Measurements from ENCODE around the gene AGAP3.

The AGAP3 gene

DNA sequence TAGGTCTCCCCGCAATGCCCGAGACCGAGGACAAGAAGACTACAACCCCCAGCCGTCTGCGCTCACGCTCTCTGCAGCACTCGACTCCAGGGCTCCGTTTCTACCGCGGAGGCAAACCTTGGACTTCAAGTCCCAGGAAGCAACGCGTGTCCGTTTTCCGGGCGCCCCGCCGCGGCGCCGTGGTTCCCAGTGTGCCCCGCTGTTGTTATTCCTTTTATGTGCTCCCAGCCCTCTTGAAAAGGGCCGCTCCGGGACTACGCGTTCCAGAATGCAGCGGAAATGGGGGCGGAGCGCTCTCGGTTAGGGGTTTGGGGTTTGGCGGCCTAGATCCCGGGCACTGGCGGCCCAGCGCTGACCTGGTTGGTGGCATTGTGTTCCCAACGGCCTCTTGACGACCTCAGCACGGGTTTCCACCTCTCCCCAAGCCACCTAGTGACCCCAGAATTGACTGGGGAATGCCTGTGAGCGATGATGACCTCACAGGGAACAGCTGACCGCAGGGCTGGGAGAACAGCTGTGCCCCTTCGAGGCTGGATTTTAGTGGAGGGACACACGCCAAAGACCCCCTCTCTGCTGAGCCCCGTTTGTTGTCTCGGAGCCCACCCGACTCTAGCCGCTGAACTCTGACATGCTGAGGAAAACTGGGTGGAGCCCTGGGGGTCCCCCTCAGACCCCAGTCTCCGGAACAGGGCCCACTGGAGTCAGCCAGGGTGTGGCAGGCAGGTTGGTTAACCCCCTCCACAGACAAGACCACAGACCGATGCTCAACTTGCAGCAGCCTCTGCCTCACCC lies 28.1 kb upstream of the AGAP3 start:
- DNase-seq (ENCODE audit: low spot score), result peak; percentile 98

DNA sequence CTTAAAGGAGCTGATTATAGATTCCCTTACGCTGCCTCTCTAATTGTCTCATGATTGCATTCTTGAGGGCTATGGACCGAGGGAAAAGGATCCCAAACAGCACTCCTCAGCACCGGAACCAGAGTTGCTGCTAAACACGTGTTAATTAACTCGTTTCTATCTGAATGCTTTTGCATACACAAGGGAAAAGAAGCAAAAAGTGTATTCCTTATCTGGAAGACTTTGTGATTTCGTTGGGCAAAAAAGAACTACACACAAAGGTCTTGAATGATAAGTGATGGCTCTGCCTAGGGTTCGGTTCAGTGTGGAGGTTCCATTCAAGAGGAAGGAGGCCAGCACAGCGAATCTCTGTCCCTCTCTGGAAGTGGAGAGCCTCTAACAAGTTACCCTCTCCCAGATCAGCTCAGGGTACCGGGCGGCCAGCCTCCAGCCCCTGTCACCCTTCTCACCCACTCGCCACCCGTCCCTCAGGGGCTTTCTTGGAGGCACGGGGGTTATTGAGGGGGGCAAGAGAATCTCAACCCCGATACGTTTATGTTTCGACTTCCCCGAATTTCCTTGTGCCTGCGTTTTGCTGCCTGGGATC lies 27.4 kb upstream of the AGAP3 start:
- peak; percentile 7 for DNase-seq (ENCODE audit: low spot score)

DNA sequence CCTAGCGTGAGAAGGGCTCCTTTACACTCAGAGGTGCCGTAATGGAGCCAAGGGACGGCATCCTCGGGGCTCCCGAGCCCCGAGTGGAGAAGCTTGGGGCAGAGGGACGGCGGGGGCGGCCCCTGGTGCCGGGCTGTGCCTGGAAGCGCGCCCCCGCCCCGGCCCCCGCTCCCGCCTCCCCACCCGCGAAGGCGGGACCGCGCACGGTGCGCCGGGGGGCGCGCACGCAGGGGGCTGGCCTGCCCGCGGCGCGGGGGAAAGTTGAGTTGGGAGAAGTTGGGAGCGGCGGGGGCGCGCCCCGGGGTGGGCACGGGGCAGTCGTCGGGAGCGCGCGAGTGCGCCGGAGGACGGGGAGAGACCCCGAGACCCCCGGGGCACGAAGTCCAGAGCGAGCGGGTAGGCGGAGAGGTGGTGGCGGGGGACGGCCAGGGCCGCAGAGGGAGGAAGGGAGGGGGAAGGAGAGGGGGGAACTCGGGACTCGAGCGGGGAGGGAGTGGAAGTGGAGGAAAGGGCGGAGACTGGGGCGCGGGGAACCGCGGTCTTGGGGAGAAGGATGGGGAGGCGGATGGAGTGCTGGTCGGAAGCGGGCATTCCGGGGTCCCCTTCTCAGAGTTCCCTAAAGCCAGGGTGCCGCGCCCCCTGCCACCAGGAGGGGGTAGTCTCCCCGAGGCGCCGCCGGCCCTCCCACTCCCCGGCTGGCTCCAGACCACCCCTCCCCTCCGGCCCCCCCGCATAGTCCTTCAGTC lies 26.7 kb upstream of the AGAP3 start, which contains the start of gene SLC4A2:
Gene SLC4A2 (plus strand): TSS at position 223 of the 746 bp plus-strand sequence. CDS start 2,399 bp downstream, outside the sequence.
- DNase-seq (ENCODE audit: low spot score), result peak; percentile 66

DNA sequence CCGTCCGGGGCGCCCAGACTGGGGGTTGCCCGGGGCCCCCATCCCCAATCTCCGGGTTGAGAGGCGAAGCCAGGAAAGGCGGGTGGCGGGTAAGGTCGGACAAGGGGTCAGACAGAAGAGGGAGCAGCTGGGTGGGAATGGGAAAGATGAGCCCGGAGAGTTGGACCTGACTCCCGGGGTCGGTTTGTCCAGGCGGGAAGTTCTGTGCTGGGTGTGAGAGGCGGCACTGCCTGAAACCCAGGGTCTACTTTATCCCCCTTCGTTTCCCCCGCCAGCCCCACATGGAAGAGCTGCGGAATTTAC lies 26.2 kb upstream of the AGAP3 start:
- no peak for DNase-seq (ENCODE audit: low spot score)

DNA sequence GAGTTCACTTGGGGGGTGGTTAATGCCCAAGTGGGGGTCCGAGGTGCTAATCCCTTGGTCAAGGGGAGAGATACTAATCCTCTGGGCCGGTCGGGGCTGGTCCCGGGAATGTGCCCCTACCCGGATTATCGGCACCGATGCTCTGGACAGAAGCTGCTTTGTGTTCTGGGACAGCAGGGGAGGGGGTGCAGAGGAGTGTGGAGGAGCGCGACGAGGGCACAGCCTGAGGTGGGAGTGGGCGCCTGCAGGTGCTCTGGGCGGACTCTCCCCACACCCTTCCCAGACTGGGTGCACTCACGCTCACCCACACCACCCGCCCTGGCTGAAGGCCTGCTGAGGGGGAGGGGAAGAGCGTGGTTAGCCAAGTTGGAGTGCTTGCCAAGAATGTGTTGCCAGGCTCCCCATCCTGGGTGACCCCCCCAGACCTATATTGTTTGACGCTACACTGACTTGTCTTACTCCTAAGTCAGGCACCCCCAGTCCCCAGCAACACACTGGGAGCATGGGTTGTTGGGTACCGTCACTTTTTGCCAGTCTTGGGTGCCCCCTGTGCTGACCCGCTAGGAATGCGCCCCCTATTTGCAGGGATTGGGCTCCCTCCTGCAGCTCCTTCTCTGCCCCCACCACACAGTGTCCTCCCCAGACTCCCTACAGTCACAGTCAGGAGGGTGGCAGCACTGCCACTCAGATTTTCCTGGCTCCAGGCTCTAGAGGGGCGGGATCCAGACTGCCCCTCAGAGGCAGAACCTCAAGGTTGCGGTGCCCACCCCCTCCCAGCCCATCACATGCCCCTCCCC lies 25.7 kb upstream of the AGAP3 start:
- DNase-seq (ENCODE audit: low spot score), result no peak

DNA sequence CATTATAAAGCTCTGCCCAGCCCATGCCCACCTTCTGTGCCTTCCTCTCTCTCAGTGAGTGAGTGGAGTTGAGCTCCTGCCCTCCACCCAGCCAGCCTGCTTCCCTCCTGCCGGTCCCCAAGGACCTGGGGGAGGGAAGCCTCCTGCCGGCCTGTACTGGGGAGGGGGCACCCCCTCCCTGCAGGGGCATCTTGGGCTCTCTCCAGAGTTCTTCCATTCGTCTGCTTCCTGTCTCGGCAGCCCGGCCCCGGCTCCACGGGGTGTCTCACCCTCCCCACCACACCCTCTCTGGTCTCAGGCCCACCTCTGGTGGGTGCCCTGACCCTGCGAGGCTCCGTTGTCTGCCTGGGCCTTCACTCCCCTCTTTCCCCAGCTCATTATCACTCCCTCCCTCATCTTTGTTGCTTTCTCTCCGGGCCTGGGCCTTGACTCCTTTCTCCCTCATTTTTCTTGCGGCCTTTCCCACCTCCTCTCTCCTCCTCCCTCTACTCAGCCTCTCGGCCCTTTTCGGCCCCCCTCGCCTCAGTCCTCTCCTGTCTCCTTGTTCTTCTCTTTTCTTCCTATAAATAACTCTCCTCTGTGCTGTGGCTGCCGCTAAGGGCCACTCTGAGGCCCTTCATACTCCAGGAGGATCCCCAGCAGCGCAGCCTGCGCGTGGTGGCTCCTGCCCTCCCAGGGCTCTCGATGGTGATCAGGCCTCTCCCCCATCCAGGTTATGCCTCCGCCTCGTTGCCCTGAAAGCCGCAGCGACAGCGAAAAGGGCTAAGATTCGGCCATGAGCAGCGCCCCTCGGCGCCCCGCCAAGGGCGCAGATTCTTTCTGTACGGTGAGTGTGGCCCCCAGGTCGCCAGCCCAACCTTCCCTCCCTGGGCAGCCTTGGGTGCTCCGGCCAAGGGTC lies 24.8 kb upstream of the AGAP3 start:
- no peak for DNase-seq (ENCODE audit: low spot score)

DNA sequence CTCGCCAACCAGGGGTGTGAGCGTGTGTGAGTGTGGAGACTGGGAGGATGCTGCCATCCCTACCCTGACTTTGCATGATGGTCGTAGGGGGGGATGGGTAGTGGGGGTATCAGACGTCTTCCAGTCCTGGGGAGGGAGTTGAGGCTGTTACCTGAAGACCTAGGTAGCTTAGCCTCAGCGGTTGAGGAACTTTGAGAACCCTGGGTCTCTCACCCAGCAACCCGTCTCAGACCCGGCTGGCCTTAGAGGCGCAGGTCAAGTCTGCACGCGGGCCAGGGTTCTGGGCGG lies 24.2 kb upstream of the AGAP3 start:
- DNase-seq (ENCODE audit: low spot score), result no peak

DNA sequence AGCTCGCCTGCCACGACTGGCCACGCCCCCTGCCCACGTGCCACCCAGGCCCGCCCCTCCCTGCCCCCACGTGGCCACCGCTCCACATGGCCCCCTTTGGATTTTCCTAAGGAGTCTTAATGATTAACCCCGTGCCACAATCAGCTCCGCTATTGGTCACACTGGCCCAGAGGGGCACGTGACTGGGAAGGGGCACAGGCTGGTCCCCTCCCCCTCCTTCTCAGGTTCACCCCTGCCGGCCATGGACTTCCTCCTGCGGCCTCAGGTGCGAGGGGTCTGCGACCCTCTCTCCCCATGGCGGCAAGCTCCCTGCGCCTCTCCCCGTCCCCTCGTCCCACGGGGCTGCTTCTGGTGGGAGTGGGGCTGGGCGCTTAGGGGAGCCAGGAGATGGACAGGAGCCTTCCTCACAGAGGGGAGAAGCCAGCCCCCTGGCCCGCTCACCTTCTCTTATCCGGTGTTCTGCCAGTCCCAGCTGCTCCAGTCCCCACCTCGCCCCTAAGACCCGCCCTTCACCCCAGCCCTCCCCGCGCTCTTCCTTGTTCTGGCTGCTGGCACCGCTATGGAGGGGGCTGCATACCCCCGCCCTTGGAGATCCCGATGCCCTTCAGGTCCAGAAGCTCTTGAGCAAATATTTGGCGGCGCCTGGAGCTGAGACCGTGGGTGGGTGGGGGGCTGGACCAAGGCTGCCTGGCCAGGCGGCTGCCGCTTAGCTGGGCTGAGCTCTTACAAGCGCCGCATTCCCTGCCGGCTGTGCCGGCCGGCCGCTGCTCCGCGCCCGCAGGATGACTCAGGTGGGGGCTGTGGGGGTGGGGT lies 23.7 kb upstream of the AGAP3 start:
- no peak for DNase-seq (ENCODE audit: low spot score)

DNA sequence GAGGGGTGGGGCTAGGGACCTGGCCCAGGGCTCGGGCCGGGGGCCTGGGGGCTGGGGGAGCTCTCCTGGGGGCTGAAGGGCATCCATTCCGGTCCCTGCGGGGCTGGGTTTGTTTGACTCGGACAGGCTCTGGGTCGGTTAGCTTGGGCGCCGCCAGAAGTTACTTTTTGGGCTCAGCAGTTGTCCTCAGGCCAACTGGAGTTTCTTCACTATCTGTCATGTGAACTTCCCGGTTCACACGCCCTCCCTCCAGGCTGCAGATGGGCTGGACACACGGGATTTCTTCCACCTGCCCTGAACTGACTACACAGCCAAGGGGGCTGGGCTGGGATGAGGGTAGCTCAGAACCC lies 23.1 kb upstream of the AGAP3 start:
- DNase-seq (ENCODE audit: low spot score), result no peak

DNA sequence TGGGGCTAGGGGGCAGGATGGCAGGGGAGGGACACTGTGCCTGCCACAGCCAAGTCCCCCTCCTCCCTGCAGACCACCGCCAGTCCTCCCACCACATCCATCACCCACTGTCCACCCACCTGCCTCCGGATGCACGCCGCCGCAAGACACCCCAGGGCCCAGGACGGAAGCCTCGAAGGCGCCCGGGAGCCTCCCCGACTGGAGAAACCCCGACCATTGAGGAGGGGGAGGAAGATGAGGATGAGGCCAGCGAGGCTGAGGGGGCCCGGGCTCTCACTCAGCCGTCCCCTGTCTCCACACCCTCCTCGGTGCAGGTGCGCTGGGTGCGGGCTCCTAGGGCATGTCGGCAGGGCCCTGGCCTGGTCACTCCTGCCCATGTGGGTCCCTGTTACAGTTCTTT lies 21.8 kb upstream of the AGAP3 start:
- DNase-seq (ENCODE audit: low spot score), result no peak

DNA sequence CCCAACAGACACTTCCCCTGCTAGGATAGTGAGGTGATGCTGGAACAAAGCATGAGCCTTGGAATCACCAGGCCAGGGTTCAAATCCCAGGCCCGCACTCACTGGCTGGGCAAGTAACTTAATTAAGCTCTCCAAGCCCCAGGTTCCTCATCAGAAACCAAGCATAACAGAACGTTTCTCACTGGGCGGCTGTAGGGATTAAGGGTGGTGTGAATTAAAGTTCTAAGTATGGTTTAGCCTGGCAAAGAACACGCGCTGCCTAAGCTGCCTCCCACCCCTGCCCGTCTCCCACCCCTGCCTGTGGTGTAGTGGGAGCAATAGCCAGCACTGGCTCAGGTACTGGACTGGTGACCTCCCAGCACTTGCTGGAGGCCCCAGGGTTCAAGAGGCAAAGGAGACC lies 21.3 kb upstream of the AGAP3 start:
- no peak for DNase-seq (ENCODE audit: low spot score)

DNA sequence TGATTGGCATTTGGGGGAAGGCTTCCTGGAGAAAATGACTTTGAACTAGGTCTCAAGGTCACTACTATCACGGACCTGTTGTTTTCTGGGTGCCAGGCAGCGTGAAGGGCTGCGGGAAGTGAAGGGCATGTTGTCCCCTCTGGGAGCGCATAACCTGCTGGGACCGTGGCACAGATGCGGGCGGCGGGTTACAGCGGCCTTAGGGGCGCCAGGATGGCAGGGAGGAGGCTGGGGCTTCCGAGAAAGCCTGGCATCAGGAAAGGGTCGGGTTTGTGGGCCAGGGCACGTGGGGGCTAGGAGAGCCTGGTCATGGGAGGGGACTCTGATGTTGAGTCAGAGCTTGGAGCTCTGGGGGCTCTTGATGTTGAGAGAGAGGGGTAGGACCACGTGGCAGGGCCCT lies 20.8 kb upstream of the AGAP3 start:
- DNase-seq (ENCODE audit: low spot score), result no peak

DNA sequence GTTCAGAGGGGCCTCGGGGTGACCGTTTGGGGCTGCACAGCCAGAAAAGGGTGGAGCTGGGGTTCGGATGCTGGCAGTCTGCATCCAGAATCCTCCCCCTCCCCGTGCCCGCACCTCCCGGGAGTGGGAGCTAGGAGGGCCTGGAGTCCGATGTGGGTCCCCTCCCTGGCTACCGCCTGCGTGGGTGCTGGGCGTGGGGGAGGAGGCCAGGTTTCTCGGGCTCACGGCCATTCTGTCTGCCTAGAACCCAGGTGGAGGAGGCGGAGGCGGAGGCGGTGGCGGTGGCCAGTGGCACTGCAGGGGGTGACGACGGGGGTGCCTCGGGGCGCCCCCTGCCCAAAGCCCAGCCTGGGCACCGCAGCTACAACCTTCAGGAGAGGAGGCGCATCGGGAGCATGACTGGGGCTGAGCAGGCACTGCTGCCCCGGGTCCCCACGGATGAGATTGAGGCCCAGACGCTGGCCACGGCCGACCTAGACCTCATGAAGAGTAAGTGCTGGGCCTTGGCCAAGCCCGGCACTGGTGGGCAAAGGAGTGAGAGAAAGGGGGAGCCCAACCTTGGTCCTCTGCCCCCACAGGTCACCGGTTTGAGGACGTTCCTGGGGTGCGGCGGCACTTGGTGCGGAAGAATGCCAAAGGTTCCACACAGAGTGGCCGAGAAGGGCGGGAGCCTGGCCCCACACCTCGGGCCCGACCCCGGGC lies 19.9 kb upstream of the AGAP3 start:
- no peak for DNase-seq (ENCODE audit: low spot score)

DNA sequence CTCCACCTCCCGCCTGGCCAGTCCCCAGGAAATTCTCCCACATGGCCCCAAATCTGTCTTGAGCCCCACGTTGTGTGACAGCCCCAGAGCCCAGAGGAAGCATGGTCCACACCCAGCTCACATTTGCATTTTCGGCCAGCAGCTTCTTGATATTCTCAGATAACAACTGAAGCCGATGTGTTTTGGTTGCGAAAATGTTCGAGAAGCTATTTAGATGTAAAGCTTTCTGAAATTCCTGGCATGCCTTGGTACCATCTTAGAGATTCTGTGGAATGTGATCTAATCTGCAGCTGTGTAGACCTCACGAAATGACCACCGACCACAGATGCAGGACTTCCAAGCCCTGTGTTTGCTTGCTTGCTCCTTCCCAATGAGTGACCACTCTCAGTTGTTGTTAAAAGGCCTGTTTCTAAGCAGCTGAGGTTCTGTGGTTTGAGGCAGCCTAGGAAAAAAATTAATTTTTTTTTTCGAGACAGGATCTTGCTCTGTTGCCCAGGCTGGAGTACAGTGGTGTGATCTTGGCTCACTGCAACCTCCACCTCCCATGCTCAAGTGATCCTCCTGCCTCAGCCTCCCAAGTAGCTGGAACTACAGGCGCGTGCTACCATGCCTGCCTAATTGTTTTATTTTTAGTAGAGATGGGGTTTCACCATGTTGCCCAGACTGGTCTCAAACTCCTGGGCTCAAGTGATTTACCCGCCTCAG lies 18.1 kb upstream of the AGAP3 start:
- no peak for DNase-seq (ENCODE audit: low spot score)

DNA sequence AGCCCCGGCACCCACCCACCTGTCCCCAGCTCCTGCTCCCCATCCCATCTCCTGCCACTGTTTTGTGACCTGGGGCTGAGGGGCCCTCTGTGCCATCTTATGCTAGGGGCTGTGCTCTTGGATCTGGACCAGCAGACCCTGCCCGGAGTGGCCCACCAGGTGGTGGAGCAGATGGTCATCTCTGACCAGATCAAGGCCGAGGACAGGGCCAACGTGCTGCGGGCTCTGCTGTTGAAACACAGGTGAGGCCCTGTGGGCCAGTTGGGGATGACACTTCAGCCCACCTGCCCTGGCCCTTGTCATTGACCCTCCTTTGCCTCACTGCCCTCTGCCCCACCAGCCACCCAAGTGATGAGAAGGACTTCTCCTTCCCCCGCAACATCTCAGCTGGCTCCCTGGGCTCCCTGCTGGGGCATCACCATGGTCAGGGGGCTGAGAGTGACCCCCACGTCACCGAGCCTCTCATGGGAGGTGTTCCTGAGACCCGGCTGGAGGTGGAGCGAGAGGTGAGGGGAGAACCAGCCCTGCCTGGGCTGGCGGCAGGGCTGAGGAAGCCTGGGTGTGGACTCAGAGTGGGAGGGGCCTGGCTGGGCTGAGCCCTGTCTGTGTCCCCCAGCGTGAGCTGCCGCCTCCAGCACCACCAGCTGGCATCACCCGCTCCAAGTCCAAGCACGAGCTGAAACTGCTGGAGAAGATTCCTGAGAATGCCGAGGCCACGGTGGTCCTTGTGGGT lies 16.3 kb upstream of the AGAP3 start:
- DNase-seq (ENCODE audit: low spot score), result no peak

DNA sequence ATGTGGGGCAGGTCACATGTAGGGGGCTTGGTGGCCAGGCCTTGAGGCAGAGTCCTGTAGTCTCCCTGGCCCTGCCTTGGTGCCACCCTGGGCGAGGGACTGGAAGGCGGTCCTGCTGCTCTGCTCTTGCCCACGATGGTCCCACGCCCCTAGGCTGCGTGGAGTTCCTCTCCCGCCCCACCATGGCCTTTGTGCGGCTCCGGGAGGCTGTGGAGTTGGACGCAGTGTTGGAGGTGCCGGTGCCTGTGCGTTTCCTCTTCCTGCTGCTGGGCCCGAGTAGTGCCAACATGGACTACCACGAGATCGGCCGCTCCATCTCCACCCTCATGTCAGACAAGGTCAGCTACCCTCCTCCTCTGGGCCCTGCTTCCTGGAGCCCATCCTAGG lies 15.7 kb upstream of the AGAP3 start:
- no peak for DNase-seq (ENCODE audit: low spot score)

DNA sequence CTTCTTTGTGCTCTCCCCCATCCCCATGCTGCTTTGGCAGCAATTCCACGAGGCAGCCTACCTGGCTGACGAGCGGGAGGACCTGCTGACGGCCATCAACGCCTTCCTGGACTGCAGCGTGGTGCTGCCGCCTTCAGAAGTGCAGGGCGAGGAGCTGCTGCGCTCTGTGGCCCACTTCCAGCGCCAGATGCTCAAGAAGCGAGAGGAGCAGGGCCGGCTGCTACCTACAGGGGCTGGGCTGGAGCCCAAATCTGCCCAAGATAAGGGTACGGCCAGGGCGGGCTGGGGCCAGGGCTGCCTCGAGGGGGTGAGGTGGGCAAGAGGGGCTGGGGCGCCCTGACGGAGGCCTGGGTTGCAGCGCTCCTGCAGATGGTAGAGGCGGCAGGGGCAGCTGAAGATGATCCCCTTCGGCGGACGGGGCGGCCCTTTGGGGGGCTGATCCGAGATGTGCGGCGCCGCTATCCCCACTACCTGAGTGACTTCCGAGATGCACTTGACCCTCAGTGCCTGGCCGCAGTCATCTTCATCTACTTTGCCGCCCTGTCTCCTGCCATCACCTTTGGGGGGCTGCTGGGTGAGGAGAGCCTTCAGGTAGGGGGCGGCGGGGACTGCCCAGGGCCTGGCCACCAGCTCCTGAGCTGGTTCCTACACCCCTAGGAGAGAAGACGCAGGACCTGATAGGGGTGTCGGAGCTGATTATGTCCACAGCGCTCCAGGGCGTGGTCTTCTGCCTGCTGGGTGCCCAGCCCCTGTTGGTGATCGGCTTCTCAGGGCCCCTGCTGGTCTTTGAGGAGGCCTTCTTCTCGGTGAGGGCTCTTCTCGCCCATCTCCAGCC lies 15.0 kb upstream of the AGAP3 start:
- no peak for DNase-seq (ENCODE audit: low spot score)

DNA sequence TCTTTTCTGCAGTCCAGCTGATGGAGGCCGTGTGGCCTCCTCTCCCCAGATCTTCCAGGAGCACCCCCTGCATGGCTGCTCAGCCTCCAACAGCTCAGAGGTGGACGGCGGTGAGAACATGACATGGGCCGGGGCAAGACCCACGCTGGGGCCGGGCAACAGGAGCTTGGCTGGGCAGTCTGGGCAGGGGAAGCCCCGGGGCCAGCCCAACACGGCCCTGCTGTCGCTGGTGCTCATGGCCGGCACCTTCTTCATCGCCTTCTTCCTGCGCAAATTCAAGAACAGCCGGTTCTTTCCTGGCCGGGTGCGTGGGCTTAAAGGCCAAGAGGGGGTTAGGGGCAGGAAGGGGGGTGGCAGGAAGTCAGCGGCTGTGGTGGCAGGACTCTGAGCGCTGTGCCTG lies 12.3 kb upstream of the AGAP3 start:
- DNase-seq (ENCODE audit: low spot score), result no peak

Measured in CD4-positive, alpha-beta T cell treated with Interleukin-15 for 4 hours (primary cell).